Activated CD8-positive, alpha-beta memory T cell treated with anti-CD3 and anti-CD28 coated beads for 24 hours (primary cell): ENCODE measurements around the gene SORCS1.

Source experiments
- DNase-seq: peaks from one replicate; pipeline ENCODE4 v3.0.0-alpha.2; 2020

The SORCS1 gene

GRCh38 chr10:107163881-107164861 is at the start of gene SORCS1:
Gene SORCS1, minus strand, starts transcription at chr10:107164706.
- no peak for DNase-seq

GRCh38 chr10:107214261-107214660 is 49.8 kb upstream of the SORCS1 start:
- no peak for DNase-seq

GRCh38 chr10:107213861-107214260 is 49.4 kb upstream of the SORCS1 start:
- no peak for DNase-seq

DNA sequence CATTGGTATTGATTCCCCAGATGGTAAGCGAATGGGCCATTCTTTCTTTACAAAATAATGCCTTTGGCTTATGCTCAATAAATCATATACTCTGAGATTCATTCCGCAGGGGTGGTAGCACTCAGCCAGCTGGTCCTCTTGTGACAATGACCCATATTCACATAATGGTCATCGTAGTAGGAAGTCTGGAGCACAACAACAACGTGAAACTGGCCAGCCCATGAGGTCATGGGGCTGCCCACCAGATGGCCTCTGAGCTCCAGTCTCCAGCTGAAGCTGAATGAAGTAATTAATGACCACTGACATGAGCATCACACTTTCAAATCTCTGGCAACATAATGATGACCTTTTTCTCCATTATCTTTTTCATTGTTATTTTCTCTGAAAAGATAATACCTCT is 42.3 kb upstream of the SORCS1 start:
- no peak for DNase-seq

DNA sequence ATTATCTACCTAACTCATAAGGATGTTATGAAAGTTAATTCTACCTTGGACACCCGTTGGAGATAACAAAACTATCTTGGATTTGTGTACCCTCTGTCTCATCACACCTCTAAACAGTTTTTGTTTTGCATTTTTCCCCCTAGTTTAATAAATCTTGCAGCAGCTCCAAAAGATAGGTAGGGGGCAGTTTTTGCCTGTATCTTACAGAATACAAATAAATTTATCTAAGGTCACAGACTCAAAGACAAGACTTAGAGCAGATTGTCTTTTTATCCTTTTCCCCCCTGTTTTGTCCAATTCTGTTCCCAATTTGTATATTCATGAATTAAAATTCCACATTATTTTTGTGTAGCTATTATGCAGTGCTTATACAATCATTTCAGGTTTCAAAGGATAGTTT is 5.0 kb upstream of the SORCS1 start:
- no peak for DNase-seq

- DNase-seq = no peak
Measured at GRCh38 chr10:107168738-107169137, 4.2 kb upstream of the SORCS1 start.

DNA sequence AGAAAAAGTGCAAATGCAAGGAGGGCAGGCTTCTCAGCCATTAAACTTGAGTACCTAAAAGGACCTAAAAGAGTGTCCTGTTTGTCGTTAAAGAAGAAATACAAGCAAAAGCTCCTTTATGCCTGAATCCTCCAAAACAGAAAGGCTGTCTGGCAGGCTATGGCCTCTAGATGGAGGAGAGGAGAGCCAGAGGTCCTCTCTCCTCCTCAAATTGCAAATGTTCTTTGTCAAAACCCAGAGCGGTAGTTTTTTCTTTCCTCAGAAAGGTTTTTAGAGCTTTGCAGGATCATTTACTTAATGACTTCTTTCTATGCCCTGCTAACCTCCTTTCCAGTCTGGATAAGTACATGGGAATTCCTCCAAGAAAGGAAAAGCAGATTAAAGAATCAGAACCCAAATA is 1.9 kb upstream of the SORCS1 start:
- no peak for DNase-seq

GRCh38 chr10:107164992-107165391 is 486 bp upstream of the SORCS1 start:
- no peak for DNase-seq

DNA sequence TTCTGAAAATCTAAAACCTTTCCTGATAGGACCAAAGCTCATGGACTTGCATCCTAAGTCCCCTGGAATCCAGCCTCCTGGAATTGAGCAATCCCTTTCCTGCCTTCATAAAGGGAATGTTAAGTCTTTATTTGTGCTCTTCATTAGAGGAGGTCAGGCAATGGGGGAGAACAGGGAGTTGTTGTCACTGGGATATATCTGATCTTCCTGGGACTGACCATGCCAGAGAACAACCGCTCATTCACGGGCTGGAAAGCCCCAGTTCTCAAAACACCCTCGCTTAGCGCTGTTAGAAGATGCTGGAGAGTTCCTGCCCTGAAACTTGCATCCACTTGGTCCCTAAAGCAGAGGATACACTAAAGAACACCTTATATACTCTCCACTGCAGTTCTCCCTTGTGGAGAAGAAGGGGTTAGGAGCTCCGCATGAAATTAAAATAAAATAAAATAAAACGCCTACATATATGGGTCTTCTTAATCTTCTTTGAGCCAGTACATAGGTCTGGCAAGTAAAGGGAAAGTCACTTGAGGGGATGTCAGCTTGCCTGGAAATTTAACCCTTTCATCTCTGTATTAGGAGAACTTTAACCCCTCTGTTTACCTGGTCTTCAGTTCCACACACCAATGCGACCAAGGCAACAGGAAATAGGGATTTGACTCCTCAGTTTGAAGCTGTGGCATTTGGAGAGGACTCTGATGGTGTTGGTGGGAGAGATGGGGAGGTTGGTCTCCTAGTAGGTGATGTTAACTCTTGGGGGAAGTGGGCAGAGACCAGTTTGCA is 1.2 kb downstream of the SORCS1 start:
- no peak for DNase-seq

DNA sequence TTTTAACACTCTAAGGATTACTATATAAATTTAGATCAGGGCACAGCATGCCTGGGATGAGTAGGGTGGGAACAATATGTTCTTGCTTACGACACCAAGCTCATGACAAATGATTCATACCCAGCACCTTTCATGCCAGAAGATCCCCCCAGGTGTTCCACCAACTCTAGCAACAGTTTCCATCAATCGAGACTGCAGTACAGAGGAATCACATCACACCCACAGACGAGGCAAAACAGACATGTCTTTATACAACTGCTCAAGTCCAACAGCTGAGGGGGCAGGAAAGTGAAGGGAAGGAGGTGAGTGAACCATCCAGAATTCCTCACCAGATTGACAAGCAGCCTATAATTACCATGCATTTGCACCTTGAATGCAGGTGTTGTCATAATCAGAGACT is 3.6 kb downstream of the SORCS1 start:
- DNase-seq = no peak

DNA sequence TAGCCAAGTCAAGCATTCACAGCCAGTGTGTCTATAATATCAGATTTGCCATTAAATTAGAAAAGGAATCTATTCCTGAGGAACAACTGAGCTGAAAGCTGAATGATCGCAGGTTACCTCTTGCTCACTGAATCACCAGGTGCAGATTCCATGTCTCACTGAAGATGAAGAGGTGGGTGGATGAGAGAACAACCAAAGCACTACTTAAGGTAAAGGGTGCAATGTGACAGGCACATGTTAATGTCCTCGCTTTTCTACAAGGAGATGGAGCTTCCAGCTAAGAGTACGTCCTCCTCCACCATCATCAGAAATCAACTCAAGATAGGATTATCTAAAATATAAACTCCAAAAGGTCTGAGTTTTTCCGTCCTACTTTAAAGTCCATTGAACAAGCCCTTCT is 4.6 kb downstream of the SORCS1 start:
- DNase-seq = no peak

- DNase-seq = no peak
Measured at GRCh38 chr10:107157071-107157470, 7.4 kb downstream of the SORCS1 start.

- DNase-seq = no peak
Measured at GRCh38 chr10:107152087-107152486, 12.4 kb downstream of the SORCS1 start.

DNA sequence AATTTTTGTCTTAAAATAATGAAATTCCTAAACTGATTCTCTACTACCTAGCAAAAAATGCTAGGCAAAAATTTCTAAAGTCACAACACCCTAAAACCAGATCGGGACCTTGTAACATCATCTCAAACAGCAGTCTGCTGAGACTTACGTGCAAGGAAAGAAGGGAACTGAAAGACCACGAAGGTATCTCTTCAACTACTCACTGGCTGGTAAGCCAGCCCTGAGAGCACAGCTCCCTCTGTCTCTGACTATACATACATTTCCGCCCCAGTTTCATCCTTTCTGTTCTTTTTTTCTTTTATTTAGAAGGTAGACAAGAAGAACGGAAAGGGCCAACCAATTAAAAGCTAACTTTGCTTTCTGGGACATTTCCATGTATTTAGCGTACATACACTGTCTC is 15.6 kb downstream of the SORCS1 start:
- DNase-seq = no peak

DNA sequence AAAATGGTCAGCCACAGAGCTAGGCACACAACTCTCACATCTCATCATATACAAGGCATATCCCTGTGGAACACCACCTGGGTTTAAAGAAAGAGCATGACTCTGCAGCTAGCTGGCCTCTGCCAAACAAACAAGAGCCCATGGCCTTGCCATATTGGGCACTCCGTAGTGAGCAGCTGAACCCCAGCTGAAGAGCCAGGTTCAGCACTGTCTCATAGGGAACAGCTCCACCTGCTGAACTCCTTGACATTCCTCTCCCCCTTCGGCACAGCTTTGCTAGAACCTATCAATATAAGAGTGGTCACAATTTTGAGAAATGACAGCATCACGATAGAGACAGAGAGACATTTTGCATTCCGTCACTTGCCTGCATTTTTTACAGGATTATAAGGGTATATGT is 20.0 kb downstream of the SORCS1 start:
- DNase-seq = no peak

- DNase-seq = no peak
Measured at GRCh38 chr10:107141524-107142061, 22.9 kb downstream of the SORCS1 start.

- no peak for DNase-seq
Measured at GRCh38 chr10:107139237-107139636, 25.3 kb downstream of the SORCS1 start.

GRCh38 chr10:107133656-107134055 is 30.9 kb downstream of the SORCS1 start:
- DNase-seq = no peak

DNA sequence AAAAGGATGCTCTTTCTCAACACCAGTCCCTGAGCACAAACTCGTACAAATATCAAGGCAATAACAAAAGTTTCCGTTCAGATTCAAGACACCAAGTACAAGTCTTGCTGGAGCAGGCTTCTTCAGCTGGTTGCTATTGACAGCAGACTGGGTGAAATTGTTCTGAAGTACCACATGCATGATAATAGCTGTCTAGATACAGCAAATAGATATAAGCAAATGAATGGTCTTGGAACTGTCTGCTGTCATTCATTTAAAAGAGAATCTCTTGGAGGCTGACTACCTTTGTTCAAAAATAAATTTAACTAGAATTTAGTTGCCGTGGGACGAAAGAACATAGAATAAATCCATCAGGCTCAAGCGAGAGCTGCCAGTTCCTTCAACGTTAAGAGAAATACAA is 35.5 kb downstream of the SORCS1 start:
- DNase-seq = no peak

DNA sequence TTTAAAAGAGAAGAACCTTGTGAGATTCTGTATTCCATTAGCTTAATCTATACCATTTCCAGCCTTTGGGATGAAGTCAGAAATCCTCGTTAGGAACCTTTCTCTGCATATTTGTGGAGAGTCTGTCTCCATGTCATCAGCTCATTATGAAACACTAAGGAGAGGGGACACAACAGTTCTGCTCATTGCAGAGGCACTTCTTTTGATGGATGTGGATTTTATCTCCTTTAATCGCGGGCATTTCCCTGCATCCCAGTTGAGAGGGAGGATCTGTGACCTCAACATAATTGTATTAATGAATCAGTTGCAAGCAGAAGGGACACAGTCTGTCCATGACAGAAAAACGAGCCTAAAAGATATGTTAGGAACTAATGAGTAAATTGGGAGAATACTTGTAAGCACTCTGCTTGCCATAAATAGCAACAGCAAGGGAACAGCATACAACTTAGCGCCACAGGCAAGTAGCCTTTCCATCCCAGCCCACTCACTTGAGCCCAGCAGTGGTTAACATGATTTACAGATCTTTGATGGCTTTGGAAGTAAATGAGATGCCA is 37.9 kb downstream of the SORCS1 start:
- no peak for DNase-seq

DNA sequence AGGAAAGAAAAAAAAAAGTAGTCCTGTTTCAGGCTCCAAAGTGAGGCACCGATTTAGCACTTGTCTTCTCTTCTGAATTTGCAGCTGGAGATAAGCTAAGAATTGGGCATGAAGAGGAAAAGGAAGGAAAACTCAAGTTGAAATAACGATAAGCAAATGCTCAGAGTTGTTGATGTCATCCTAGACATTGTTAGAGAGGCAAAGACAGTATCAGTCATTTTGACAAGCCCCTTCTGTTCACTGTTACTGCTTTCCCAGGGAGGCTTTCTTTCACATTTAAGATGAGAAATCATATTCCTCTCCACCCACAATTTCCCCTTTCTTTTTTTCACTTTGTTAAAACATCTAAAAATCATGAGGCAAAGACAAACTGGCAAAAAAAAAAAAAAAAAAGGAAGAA is 41.8 kb downstream of the SORCS1 start:
- DNase-seq = no peak

- DNase-seq = no peak
Measured at GRCh38 chr10:107118866-107119265, 45.6 kb downstream of the SORCS1 start.

- no peak for DNase-seq
Measured at GRCh38 chr10:107104026-107104652, 60.4 kb downstream of the SORCS1 start.
